ENCODE measurements around the gene CSTPP1.
"Not testable (repeated sequence)": the region's sequence is repeated elsewhere in the genome, so short reads cannot be mapped to it uniquely, and the experiment has no call there.

DNA sequence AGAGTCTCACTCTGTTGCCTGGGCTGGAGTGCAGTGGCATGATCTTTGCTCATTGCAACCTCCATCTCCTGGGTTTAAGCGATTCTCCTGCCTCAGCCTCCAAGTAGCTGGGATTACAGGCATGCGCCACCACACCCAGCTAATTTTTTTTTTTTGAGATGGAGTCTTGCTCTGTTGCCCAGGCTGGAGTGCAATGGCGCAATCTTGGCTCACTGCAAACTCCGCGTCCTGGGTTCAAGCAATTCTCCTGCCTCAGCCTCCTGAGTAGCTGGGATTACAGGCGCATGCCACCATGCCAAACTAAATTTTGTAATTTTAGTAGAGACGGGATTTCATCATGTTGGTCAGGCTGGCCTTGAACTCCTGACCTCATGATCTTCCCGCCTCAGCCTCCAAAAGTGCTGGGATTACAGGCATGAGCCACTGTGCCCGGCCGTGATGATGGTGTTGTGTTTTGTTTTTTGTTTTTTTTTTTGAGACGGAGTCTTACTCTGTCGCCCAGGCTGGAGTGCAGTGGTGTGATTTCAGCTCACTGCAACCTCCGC is 271.5 kb downstream of the CSTPP1 start:
- not testable (repeated sequence) for TF ChIP-seq CTCF (IDR thresholded peaks at IDR 0.05); POLR2AphosphoS5 (IDR thresholded peaks at IDR 0.05); EP300 (IDR thresholded peaks at IDR 0.05; ENCODE audit: low read depth); POLR2A (IDR thresholded peaks at IDR 0.05)
